Transverse colon (tissue), 4 donors: ENCODE results near the gene DGKD. TPM values are rescaled to one million over a fixed set of nuclear protein-coding genes. Genes with fewer than 3 reads are reported as not detected.

Source experiments
- DNase-seq: peaks from one replicate; pipeline ENCODE4 v3.0.0-alpha.2; 2019
- H3K27ac ChIP-seq, 4 donors: fragments of 200-600 bp; sonication (generic); 2 replicates each; pipeline ENCODE4 v1.5.1; 2016 to 2018; ENCODE audit warnings: inconsistent platforms in 4 of 4
- H3K27me3 ChIP-seq: fragments of 200-600 bp; sonication (generic); 2 replicates; pipeline ENCODE4 v1.5.1; 2017; ENCODE audit warnings: inconsistent platforms
- H3K36me3 ChIP-seq, 4 donors: fragments of 200-600 bp; sonication (generic); 2 replicates each; pipeline ENCODE4 v1.5.1; 2017 to 2019; ENCODE audit warnings: inconsistent platforms in 4 of 4
- H3K4me1 ChIP-seq, 4 donors: fragments of 200-600 bp; sonication (generic); 2 replicates each; pipeline ENCODE4 v1.5.1; 2017 to 2020; ENCODE audit warnings: inconsistent platforms in 4 of 4
- H3K4me3 ChIP-seq, 4 donors: fragments of 200-600 bp; sonication (generic); 1 replicate in 1 of 4; 2 replicates in 3 of 4; pipeline versions ENCODE4 v1.5.1 to v1.6.1; 2017 to 2019; ENCODE audit warnings: inconsistent platforms in 4 of 4
- H3K9me3 ChIP-seq, 2 donors: fragments of 200-600 bp; sonication (generic); 2 replicates each; pipeline ENCODE4 v1.5.1; 2017 to 2019; ENCODE audit warnings: inconsistent platforms in 2 of 2
- CTCF ChIP-seq, 5 experiments: fragments of 200-600 bp in 3 of 5; fragments of 450-650 bp in 2 of 5; sonication (generic) in 3 of 5; IDR thresholded peaks; 1 replicate in 2 of 5; 2 replicates in 3 of 5; pipeline ENCODE4 v1.5.1; 2016 to 2017; ENCODE audit warnings: antibody characterized with exemption in 5 of 5, inconsistent platforms in 3 of 5, mild to moderate bottlenecking in 2 of 5, moderate library complexity in 1 of 5
- EP300 ChIP-seq: sonication (generic); formaldehyde crosslinking; IDR thresholded peaks from one replicate; pipeline ENCODE4 v1.6.1; 2017; ENCODE audit warnings: antibody characterized with exemption, low read depth
- POLR2A ChIP-seq: fragments of 450-650 bp; IDR thresholded peaks from one replicate; pipeline ENCODE4 v1.6.1; 2016; ENCODE audit warnings: antibody characterized with exemption, mild to moderate bottlenecking, moderate library complexity
- POLR2AphosphoS5 ChIP-seq, 3 donors: sonication (generic); formaldehyde crosslinking; IDR thresholded peaks; one replicate each; pipeline ENCODE4 v1.6.1; 2016; ENCODE audit warnings: antibody characterized with exemption in 3 of 3
- WGBS, 2 donors: methylation state at CpG; one replicate each; pipeline ENCODE4 v1.1.5; 2018; ENCODE audit warnings: low coverage in 1 of 2; 5-methylcytosine and 5-hydroxymethylcytosine counted together
- in situ Hi-C, 4 donors: fragments of 200-750 bp; cut with MboI; loops; one replicate each; pipeline versions ENCODE4 v1.15.0 to v1.15.1; 2017; ENCODE audit warnings: low sequenced_read_pairs in 3 of 4, low pct_ligation_motif_present in 1 of 4, low pct_unique_long_range_greater_than_20kb in 1 of 4
- intact Hi-C: fragments of 100-400 bp; cut with DNase I; formaldehyde crosslinking; loops from one replicate; pipeline ENCODE4 v1.15.1; 2023; ENCODE audit warnings: low total_unique reads
- total RNA-seq, 4 donors: library from RNA; depleted of rRNA; stranded (reverse); fragments of >200 nt; gene quantifications; one replicate each; pipeline ENCODE4 v1.1.0, GENCODE V29; 2016

The DGKD gene
- total RNA-seq, 4 donors from 2014 or later: 55.7 to 166 (median 91.5) TPM

GRCh38 chr2:233449921-233450863, 95.9 kb downstream of the DGKD start:
- Histone ChIP-seq H3K36me3 (peaks cover 0 to 47% (median 23%) of the 10 kb centered on the region in 4 donors), H3K27ac (no peak overlapping the region), H3K4me1 (peaks cover 0 to 5% (median 0%) of the 10 kb centered on the region in 4 donors), H3K27me3 (no peaks in the 10 kb centered on the region), H3K9me3 (no peaks in the 10 kb centered on the region), H3K4me3 (no peak overlapping the region)
- no peak for TF ChIP-seq CTCF (IDR thresholded peaks at IDR 0.05)
- TF ChIP-seq POLR2AphosphoS5 (IDR thresholded peaks at IDR 0.05): no peak
- intact Hi-C loops (loop anchor here (10.0 kb wide), 1 partner anchor 175 kb away; no protein-coding TSS in a partner anchor), in situ Hi-C loops (loop anchor here in 3 of 4 donors (25.0 kb wide), 3 partner anchors 163 to 387 kb away; partner anchors contain the start of genes UGT1A4 (in 1 of the 3) and UGT1A5 (in 1 of the 3))
- 80 to 89% methylated on average over 1 to 31 of the region's 33 CpGs for WGBS, 2 donors
- peak; percentile 7 for DNase-seq

GRCh38 chr2:233450864-233451575, 96.7 kb downstream of the DGKD start:
- in situ Hi-C loops (loop anchor here in 2 of 4 donors (25.0 kb wide), 2 partner anchors 261 to 386 kb away; partner anchors contain the start of genes UGT1A4 (in 1 of the 2) and UGT1A5 (in 1 of the 2)), intact Hi-C loops (loop anchor here (10.0 kb wide), 1 partner anchor 176 kb away; no protein-coding TSS in a partner anchor)
- no peaks in the 10 kb centered on the region for H3K9me3 ChIP-seq
- peaks cover 0 to 5% (median 0%) of the 10 kb centered on the region in 4 donors for H3K4me1 ChIP-seq
- H3K4me3 ChIP-seq: no peak overlapping the region
- H3K27me3 ChIP-seq: no peaks in the 10 kb centered on the region
- TF ChIP-seq CTCF (IDR thresholded peaks at IDR 0.05): no peak
- H3K36me3 ChIP-seq: peaks cover 0 to 55% (median 27%) of the 10 kb centered on the region in 4 donors
- H3K27ac ChIP-seq: no peak overlapping the region
- DNase-seq: no peak
- WGBS, 2 donors: 94 to 98% methylated on average over 11 to 22 of the region's 22 CpGs

- H3K4me3 ChIP-seq: no peak overlapping the region
- H3K9me3 ChIP-seq: no peaks in the 10 kb centered on the region
- H3K36me3 ChIP-seq: peaks cover 0 to 64% (median 30%) of the 10 kb centered on the region in 4 donors
- DNase-seq: no peak
- no peaks in the 10 kb centered on the region for H3K27me3 ChIP-seq
- no peak for TF ChIP-seq POLR2AphosphoS5 (IDR thresholded peaks at IDR 0.05)
- no peak for TF ChIP-seq POLR2A
- no peak for TF ChIP-seq EP300
- TF ChIP-seq CTCF (IDR thresholded peaks at IDR 0.05): no peak
- WGBS, 2 donors: 80 to 92% methylated on average over 1 to 9 of the region's 9 CpGs
- H3K27ac ChIP-seq: no peak overlapping the region
- in situ Hi-C loops: loop anchor here in 2 of 4 donors (25.0 kb wide), 2 partner anchors 260 to 385 kb away; partner anchors contain the start of genes UGT1A4 (in 1 of the 2) and UGT1A5 (in 1 of the 2)
- H3K4me1 ChIP-seq: peaks cover 0 to 5% (median 0%) of the 10 kb centered on the region in 4 donors
- intact Hi-C loops: loop anchor here (10.0 kb wide), 1 partner anchor 177 kb away; no protein-coding TSS in a partner anchor
Measured at GRCh38 chr2:233451950-233452349, 97.7 kb downstream of the DGKD start.
